OCI-M2 (cell line): ENCODE results near the gene AP1G1.
"Not testable (repeated sequence)": the region's sequence is repeated elsewhere in the genome, so short reads cannot be mapped to it uniquely, and the experiment has no call there.

Experiments
- DNase-seq: peaks from one replicate; lab custom pipeline; 2025; ENCODE audit not compliant: unreplicated experiment; lab: John Stamatoyannopoulos, UW

AP1G1 gene

DNA sequence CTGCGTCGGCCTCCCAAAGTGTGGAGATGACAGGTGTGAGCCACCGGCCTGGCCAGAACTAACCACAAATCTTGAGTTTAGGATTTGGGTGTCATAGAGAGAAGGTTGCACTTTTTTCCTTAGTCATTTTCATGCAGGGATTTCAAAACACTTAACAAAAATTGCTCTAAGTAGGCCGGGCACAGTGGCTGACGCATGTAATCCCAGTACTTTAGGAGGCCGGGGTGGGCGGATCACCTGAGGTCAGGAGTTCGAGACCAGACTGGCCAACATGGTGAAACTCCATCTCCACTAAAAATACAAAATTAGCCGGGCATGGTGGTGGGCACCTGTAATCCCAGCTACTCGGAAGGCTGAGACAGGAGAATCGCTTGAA, 1.5 kb upstream of the AP1G1 start:
- DNase-seq: not testable (repeated sequence)

DNA sequence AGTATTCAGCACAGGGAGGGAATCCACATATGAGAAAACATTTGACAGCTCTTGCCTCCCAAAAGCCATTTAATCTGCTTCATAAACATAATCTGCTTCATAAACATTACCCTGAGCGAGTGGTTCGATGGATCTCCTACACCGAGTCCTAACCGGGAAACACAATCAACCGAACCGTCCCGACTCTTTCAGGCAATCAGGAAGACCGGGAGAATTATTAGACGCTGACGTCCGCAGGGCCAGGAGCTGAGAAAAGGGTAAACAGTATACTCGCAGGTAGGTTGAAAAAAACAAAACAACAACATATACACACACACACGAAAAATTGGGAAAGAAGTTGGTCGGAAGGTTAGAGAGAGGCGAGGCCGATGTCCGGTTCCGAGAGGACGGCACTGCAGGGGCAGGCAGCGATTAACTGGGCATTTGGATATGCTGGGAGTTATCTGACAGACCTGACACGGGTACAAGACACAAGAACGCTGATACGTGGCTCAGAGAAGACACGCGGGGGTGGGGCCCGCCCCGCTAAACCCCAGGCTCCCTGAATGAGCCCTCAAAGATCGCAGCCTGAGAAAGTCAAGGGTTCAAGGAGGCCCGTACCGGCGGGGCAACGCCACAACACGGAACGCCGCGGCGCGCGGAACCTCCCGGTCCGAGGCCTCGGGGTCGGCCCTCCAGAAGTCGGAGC, 585 bp downstream of the AP1G1 start:
- DNase-seq: no peak

DNA sequence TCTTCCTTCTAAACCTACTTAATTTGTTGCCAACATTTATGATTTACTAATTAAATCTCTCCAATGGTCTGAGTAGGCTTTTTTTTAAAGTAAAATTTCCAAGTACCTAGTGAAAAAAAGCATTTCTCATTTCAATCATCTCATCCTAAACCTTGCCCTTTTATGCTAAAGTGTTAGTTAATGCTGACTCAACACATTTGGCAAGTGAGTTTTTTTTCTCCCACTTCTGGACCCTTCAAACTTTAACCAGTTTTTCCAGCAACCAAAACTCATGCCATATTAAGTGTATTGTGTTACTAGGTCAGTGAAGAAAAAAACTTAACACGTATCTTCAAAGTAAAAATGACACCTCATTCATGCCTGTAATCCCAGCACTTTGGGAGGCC, 5.3 kb downstream of the AP1G1 start:
- DNase-seq: no peak

DNA sequence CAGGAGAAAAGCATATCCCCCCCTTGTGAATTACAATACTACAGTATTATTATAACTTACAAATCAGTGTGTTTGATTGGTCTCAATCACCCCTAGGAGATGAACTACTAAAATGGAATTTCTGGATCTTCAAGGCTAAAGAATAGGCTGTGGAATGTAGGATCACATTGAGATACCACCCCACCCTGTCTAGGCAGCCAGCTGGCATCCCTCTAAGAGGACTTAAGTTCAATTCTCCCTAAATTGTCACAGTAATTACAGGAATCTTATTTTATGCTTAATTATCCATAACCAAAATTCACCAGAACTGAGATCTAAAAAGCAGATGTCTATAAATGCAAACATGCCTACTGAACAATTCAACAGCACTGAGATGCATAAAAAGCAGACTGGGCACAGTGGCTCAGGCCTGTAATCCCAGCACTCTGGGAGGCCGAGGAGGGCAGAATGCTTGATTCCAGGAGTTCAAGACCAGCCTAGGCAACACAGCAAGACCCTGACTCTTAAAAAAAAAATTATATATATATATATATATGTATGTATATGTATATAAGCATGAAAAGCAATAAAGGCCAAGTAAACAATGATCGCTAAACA, 12.0 kb downstream of the AP1G1 start:
- no peak for DNase-seq

- DNase-seq: no peak
Observed at GRCh38 chr16:71794943-71795342, 13.7 kb downstream of the AP1G1 start.

- DNase-seq: no peak
Observed at GRCh38 chr16:71794018-71794417, 14.6 kb downstream of the AP1G1 start.

DNA sequence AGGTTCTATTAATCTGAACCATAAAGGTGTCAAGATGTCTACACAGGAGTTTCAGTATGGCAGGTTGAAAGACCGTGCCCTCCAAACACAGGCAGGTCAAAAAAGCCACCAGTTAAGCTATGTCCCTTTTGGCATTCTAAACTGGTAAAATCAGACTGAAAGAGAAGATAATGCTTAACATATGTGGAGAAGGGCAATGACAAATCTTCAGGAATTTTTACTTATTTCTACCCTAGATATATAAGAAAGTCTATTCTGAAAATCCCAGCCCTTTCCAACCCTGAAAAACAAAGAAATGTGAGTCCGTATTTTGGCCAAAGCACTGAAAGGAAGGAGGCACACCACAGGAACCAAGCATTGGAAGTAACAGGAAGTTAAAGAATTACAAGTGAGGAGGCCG, 16.5 kb downstream of the AP1G1 start:
- DNase-seq: no peak

- DNase-seq: not testable (repeated sequence)
Observed at GRCh38 chr16:71790329-71790728, 18.3 kb downstream of the AP1G1 start.

- no peak for DNase-seq
Observed at GRCh38 chr16:71789136-71789535, 19.5 kb downstream of the AP1G1 start.

GRCh38 chr16:71788578-71788977, 20.1 kb downstream of the AP1G1 start:
- no peak for DNase-seq

- not testable (repeated sequence) for DNase-seq
Observed at GRCh38 chr16:71785143-71785542, 23.5 kb downstream of the AP1G1 start.

GRCh38 chr16:71784093-71784492, 24.5 kb downstream of the AP1G1 start:
- no peak for DNase-seq

- no peak for DNase-seq
Observed at GRCh38 chr16:71781741-71782140, 26.9 kb downstream of the AP1G1 start.

DNA sequence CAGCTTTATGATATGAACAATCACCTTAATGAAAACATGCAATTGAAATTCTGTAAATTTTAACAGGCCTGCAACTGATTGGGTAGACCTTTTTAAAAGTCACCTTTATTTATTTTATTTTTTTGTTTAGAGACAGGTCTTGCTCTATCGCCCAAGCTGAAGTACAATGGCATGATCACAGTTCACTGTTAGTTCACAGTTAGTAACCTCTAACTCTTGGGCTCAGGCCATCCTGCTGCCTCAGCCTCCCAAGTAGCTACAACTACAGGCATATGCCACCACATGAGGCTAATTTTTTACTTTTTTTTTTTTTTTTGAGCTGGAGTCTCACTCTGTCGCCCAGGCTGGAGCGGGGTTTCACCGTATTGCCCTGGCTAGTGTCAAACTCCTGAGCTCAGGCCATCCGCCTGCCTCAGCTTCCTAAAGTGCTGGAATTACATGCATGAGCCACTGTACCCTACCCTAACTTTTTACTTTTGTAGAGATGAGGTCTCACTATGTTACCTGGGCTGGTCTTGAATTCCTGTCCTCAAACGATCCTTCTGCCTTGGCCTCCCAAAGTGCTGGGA, 28.0 kb downstream of the AP1G1 start:
- no peak for DNase-seq

DNA sequence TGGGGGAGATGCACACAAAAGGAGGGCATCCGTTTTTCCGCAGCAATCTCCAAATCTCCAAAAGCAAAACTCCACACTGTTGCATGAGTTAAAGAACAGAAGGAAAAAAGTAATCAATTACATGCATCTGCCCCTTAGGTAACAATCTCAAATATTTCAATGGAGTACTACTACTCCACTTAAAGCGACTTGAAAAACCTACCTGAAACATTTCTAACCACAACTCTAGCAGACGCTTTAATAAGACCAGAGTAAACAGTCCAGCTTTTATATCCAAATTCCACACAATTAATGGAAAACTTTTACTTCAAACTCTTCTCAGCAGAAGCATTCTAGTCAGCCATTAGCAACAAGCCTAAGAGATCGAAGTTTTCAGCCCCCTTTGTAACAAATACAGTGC, 29.9 kb downstream of the AP1G1 start:
- DNase-seq: no peak

- no peak for DNase-seq
Observed at GRCh38 chr16:71777329-71777728, 31.3 kb downstream of the AP1G1 start.

- no peak for DNase-seq
Observed at GRCh38 chr16:71775949-71776348, 32.7 kb downstream of the AP1G1 start.

- no peak for DNase-seq
Observed at GRCh38 chr16:71771571-71771970, 37.1 kb downstream of the AP1G1 start.

DNA sequence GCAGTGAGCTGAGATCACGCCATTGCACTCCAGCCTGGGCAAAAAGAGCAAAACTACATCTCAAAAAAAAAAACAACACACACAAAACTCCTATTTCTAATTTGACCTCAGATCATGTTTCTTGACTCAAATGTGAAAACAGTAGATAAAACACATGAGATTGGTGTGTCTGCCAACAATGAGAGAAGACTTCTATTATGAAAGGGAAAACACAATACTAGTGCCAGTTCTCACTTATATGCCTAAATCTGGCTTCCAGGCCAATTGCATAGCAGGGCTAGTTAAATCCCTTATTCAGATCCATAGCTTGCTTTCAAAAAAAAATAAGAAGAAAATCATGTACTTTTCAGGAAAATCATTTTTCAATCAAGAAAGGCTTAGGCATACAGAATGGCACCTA, 39.4 kb downstream of the AP1G1 start:
- no peak for DNase-seq

GRCh38 chr16:71767060-71767900, 41.4 kb downstream of the AP1G1 start:
- DNase-seq: no peak

DNA sequence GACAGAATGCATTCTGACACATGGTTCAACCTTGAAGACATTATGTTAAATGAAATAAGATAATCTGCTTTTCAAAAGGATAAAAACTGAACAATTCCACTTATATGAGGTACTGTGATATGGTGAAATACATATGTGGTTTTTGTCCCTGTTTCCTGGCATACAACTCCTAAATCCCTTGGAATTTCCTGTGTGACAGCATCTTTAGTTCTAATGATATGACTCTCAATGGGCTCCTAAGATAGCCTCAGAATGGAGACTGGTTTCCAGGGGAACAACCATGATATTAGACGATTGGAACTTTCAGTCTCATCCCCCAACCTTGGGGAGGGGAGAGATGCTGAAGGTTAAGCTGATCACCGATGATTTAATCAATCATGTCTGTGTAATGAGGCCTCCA, 46.4 kb downstream of the AP1G1 start:
- DNase-seq: no peak

GRCh38 chr16:71761097-71761496, 47.5 kb downstream of the AP1G1 start:
- DNase-seq: no peak
